K562 (cell line): ENCODE data around the gene GIGYF1. TPM values are rescaled to one million over a fixed set of nuclear protein-coding genes. Genes with fewer than 3 reads are reported as not detected.

Source experiments
- E2F3 ChIP-seq: fragments of 250-450 bp; sonication (Bioruptor Pico); IDR thresholded peaks from 2 replicates; pipeline ENCODE4 v1.4.0; 2020; ENCODE audit warnings: mild to moderate bottlenecking
- ERF ChIP-seq: fragments of 450-650 bp; formaldehyde crosslinking; IDR thresholded peaks from 2 replicates; pipeline ENCODE4 v1.4.0; 2020; ENCODE audit warnings: mild to moderate bottlenecking, mixed read lengths
- HMBOX1 ChIP-seq: sonication (generic); IDR thresholded peaks from 2 replicates; pipeline ENCODE4 v1.6.1; 2016
- HMG20B ChIP-seq: fragments of 250-450 bp; sonication (Bioruptor Pico); IDR thresholded peaks from 2 replicates; pipeline ENCODE4 v1.5.0; 2021; ENCODE audit warnings: mild to moderate bottlenecking
- HNRNPL ChIP-seq: fragments of 200-400 bp; formaldehyde crosslinking; IDR thresholded peaks from 2 replicates; pipeline ENCODE4 v1.6.1; 2017; ENCODE audit warnings: low read depth, mild to moderate bottlenecking, low read length
- JUN ChIP-seq, 2 experiments: sonication (generic) in 1 of 2; formaldehyde crosslinking in 1 of 2; IDR thresholded peaks; 2 replicates each; pipeline versions ENCODE4 v1.6.1 to v1.8.0; 2012 to 2022; ENCODE audit warnings: borderline replicate concordance in 2 of 2, mild to moderate bottlenecking in 2 of 2, improper control_type of control experiment in 1 of 2, low read depth in 1 of 2, low read length in 1 of 2, missing genetic modification reagents in 1 of 2
- MAX ChIP-seq: sonication (generic); formaldehyde crosslinking; IDR thresholded peaks from 2 replicates; pipeline ENCODE4 v1.9.0; 2022; ENCODE audit warnings: mild to moderate bottlenecking, missing genetic modification reagents
- OTX1 ChIP-seq: fragments of 450-650 bp; formaldehyde crosslinking; IDR thresholded peaks from 2 replicates; pipeline ENCODE4 v1.4.0; 2022; ENCODE audit warnings: mild to moderate bottlenecking
- RBBP5 ChIP-seq: fragments of 200-600 bp; sonication (generic); IDR thresholded peaks from 2 replicates; pipeline ENCODE4 v1.6.1; 2012; ENCODE audit warnings: borderline replicate concordance, mild to moderate bottlenecking, low read length, control low read depth, inconsistent platforms; ENCODE audit not compliant: insufficient read depth, poor library complexity, severe bottlenecking
- RFX5 ChIP-seq: IDR thresholded peaks from 2 replicates; pipeline ENCODE4 v1.6.1; 2011; ENCODE audit warnings: low read depth, mild to moderate bottlenecking, improper control_type of control experiment, low read length
- SAP30 ChIP-seq: fragments of 200-600 bp; sonication (generic); IDR thresholded peaks from 2 replicates; pipeline ENCODE4 v1.6.1; 2012; ENCODE audit warnings: borderline replicate concordance, low read depth, mild to moderate bottlenecking, moderate library complexity, low read length, control low read depth, inconsistent platforms; ENCODE audit not compliant: insufficient read depth, poor library complexity, severe bottlenecking
- SMARCE1 ChIP-seq: fragments of 450-650 bp; IDR thresholded peaks from 2 replicates; pipeline ENCODE4 v1.7.1; 2016; ENCODE audit warnings: mild to moderate bottlenecking
- TAF9B ChIP-seq: fragments of 450-650 bp; IDR thresholded peaks from 2 replicates; pipeline ENCODE4 v1.6.1; 2018; ENCODE audit warnings: mild to moderate bottlenecking; ENCODE audit not compliant: partially characterized antibody
- TBP ChIP-seq: optimal IDR thresholded peaks from 2 replicates; pipeline ENCODE3; 2011; ENCODE audit warnings: low read depth, low read length, improper control_type of control experiment
- TEAD1 ChIP-seq, 2 experiments: fragments of 450-650 bp in 1 of 2; sonication (generic) in 1 of 2; formaldehyde crosslinking; IDR thresholded peaks; 2 replicates each; pipeline versions ENCODE4 v1.4.0 to v1.8.0; 2020 to 2022; ENCODE audit warnings: mild to moderate bottlenecking in 2 of 2, missing genetic modification reagents in 1 of 2
- TRIM28 ChIP-seq: fragments of 450-650 bp; IDR thresholded peaks from 2 replicates; pipeline ENCODE4 v1.6.1; 2017
- YY1 ChIP-seq, 3 experiments: IDR thresholded peaks; 2 replicates each; pipeline ENCODE4 v1.6.1; 2011; ENCODE audit warnings: low read length in 2 of 3, mild to moderate bottlenecking in 2 of 3, moderate library complexity in 2 of 3, borderline replicate concordance in 1 of 3, control low read depth in 1 of 3, low read depth in 1 of 3; ENCODE audit not compliant: insufficient read depth in 3 of 3, insufficient replicate concordance in 2 of 3, control insufficient read depth in 1 of 3, insufficient read length in 1 of 3; ENCODE audit errors: extremely low read depth in 1 of 3
- ZFPM2 ChIP-seq: fragments of 250-450 bp; sonication (Bioruptor Pico); IDR thresholded peaks from 2 replicates; pipeline ENCODE4 v1.5.1; 2022; ENCODE audit warnings: mild to moderate bottlenecking
- ZFX ChIP-seq: sonication (generic); formaldehyde crosslinking; IDR thresholded peaks from 2 replicates; pipeline ENCODE4 v1.8.0; 2022; ENCODE audit warnings: mild to moderate bottlenecking, missing genetic modification reagents, moderate library complexity
- ZHX1 ChIP-seq: fragments of 150-350 bp; conservative IDR thresholded peaks from 2 replicates; pipeline ENCODE4 v1.6.1; 2014; ENCODE audit warnings: low read length
- ZNF263 ChIP-seq: sonication (generic); formaldehyde crosslinking; IDR thresholded peaks from 2 replicates; pipeline ENCODE4 v1.8.0; 2022; ENCODE audit warnings: mild to moderate bottlenecking, missing genetic modification reagents, borderline replicate concordance
- ZNF282 ChIP-seq: sonication (generic); formaldehyde crosslinking; IDR thresholded peaks from 2 replicates; pipeline ENCODE4 v1.8.1; 2023; ENCODE audit warnings: missing genetic modification reagents
- ZNF444 ChIP-seq: fragments of 250-450 bp; sonication (Bioruptor Pico); IDR thresholded peaks from 2 replicates; pipeline ENCODE4 v1.4.0; 2020; ENCODE audit warnings: mild to moderate bottlenecking, moderate library complexity
- polyA plus RNA-seq, 8 experiments: library from polyadenylated mRNA; depleted of rRNA in 4 of 8; stranded (reverse) in 5 of 8; unstranded in 3 of 8; fragments of >200 nt; fragmentation: Nextera tagmentation in 2 of 8; fragmentation: Illumina TruSeq in 1 of 8; extraction: Ambion mirVana in 2 of 8; extraction: Trizol in 1 of 8; gene quantifications; 2 replicates each; pipeline versions ENCODE4 v1.2.1 to v1.2.3, GENCODE V29; 2011 to 2014; ENCODE audit warnings: inconsistent platforms in 1 of 8, missing spikeins in 1 of 8
- total RNA-seq, 7 experiments: library from RNA; depleted of rRNA in 6 of 7; stranded (reverse); fragments of >200 nt in 6 of 7; fragmentation: Illumina TruSeq in 2 of 7; extraction: Trizol in 2 of 7; gene quantifications; 2 replicates each; pipeline versions ENCODE4 v1.2.1 to v1.2.3, GENCODE V29; 2011 to 2021; ENCODE audit warnings: low replicate concordance in 1 of 7

Gene GIGYF1
- total and polyA plus RNA-seq, 9 of the 15 experiments (the other 6 are each of a cell fraction or from before 2014, with no cell fraction given): 0.56 to 76.2 (median 16.8) TPM

- TF ChIP-seq JUN (IDR thresholded peaks at IDR 0.05; ENCODE audit: borderline replicate concordance, low read depth, low read length): no peak
- TF ChIP-seq JUN (CRISPR knock-in tag; IDR thresholded peaks at IDR 0.05; ENCODE audit: borderline replicate concordance): 0 out of 2 replicates have a peak, but pooled peaks have one; percentile 44
- no peak for TF ChIP-seq TRIM28
- no peak for TF ChIP-seq ZNF444 (CRISPR knock-in tag)
- no peak for TF ChIP-seq TAF9B
- TF ChIP-seq ZNF263 (CRISPR knock-in tag): peak; percentile 28; the same call in 1 of the 2 replicates
- no peak for TF ChIP-seq ERF
- peak; percentile 37 for TF ChIP-seq TBP
- TF ChIP-seq ZNF282 (CRISPR knock-in tag): no peak
- TF ChIP-seq ZFX (CRISPR knock-in tag): peak; percentile 41
- no peak for TF ChIP-seq HMG20B (CRISPR knock-in tag)
- TF ChIP-seq ZHX1: no peak
- TF ChIP-seq HNRNPL: no peak
- TF ChIP-seq OTX1 (CRISPR knock-in tag): no peak
- no peak for TF ChIP-seq ZFPM2 (CRISPR knock-in tag)
- TF ChIP-seq E2F3 (CRISPR knock-in tag): 0 out of 2 replicates have a peak, but pooled peaks have one; percentile 59
- no peak for TF ChIP-seq SMARCE1
- peak; percentile 62; the same call in 1 of the 2 replicates for TF ChIP-seq MAX
- 0 out of 4 replicates have a peak, but pooled peaks of 1 of the 2 experiments have one; percentile 43 for TF ChIP-seq TEAD1 (CRISPR knock-in tag; IDR thresholded peaks at IDR 0.05)
- TF ChIP-seq RBBP5: no peak
- no peak for TF ChIP-seq RFX5
- peak in 1 of 3 experiments; percentile 14 for TF ChIP-seq YY1 (IDR thresholded peaks at IDR 0.05; ENCODE audit: borderline replicate concordance in 1 of 3, control insufficient read depth in 1 of 3, extremely low read depth in 1 of 3, insufficient read depth in 3 of 3, insufficient read length in 1 of 3, insufficient replicate concordance in 2 of 3, low read depth in 1 of 3, low read length in 2 of 3)
- TF ChIP-seq SAP30: no peak
- no peak for TF ChIP-seq HMBOX1
These were observed 2.1 kb downstream of the GIGYF1 start (continued) for GRCh38 chr7:100691676-100692577.
